Measurements from ENCODE around the gene ARID4B.

The ARID4B gene

DNA sequence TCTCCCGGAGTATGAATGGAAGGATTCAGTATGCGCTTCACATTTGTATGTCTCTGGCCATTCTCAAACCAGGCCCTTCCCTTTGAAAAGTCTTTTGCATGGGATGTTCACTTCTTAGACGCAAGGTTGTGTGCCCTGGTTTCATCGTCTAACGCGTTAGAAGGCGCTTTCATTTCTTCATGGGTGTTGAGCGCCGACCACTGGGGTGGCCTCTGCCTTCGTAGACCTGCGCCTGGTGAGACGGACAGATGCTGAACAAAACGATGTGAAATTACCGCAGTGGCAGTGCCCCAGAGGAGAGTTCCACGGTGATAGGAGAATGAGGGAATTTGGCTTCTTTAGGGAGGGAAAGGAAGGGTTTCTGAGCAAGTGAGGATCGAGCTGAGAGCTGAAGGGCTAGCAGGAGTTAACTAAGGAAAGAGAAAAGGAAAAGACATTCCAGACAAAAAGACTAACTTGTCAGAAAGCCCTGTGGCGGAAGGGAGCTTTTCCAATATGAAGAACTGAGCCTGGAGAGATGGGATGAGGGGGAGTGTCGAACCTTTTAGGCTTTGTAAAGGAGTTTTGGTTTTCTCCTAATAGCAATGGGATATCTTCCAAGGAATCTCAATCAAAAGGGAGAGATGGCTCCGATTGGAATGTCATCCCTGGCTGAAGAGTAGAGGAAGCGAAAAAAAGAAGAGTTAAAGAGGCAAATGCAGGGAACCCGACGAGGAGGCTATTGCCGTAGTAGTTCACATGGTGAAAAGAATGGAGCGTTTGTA, 1.3 kb upstream of the ARID4B start (continued):
- TF ChIP-seq, protein P1, sequence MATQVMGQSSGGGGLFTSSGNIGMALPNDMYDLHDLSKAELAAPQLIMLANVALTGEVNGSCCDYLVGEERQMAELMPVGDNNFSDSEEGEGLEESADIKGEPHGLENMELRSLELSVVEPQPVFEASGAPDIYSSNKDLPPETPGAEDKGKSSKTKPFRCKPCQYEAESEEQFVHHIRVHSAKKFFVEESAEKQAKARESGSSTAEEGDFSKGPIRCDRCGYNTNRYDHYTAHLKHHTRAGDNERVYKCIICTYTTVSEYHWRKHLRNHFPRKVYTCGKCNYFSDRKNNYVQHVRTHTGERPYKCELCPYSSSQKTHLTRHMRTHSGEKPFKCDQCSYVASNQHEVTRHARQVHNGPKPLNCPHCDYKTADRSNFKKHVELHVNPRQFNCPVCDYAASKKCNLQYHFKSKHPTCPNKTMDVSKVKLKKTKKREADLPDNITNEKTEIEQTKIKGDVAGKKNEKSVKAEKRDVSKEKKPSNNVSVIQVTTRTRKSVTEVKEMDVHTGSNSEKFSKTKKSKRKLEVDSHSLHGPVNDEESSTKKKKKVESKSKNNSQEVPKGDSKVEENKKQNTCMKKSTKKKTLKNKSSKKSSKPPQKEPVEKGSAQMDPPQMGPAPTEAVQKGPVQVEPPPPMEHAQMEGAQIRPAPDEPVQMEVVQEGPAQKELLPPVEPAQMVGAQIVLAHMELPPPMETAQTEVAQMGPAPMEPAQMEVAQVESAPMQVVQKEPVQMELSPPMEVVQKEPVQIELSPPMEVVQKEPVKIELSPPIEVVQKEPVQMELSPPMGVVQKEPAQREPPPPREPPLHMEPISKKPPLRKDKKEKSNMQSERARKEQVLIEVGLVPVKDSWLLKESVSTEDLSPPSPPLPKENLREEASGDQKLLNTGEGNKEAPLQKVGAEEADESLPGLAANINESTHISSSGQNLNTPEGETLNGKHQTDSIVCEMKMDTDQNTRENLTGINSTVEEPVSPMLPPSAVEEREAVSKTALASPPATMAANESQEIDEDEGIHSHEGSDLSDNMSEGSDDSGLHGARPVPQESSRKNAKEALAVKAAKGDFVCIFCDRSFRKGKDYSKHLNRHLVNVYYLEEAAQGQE (tag by site-specific recombination; IDR thresholded peaks at IDR 0.05) = no peak
- TF ChIP-seq, protein P2, sequence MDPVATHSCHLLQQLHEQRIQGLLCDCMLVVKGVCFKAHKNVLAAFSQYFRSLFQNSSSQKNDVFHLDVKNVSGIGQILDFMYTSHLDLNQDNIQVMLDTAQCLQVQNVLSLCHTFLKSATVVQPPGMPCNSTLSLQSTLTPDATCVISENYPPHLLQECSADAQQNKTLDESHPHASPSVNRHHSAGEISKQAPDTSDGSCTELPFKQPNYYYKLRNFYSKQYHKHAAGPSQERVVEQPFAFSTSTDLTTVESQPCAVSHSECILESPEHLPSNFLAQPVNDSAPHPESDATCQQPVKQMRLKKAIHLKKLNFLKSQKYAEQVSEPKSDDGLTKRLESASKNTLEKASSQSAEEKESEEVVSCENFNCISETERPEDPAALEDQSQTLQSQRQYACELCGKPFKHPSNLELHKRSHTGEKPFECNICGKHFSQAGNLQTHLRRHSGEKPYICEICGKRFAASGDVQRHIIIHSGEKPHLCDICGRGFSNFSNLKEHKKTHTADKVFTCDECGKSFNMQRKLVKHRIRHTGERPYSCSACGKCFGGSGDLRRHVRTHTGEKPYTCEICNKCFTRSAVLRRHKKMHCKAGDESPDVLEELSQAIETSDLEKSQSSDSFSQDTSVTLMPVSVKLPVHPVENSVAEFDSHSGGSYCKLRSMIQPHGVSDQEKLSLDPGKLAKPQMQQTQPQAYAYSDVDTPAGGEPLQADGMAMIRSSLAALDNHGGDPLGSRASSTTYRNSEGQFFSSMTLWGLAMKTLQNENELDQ (tag by site-specific recombination; IDR thresholded peaks at IDR 0.05; ENCODE audit: low read depth) = no peak
- no peak for TF ChIP-seq ZNF324 (tag by site-specific recombination; IDR thresholded peaks at IDR 0.05)
- no peak for TF ChIP-seq SP2 (tag by site-specific recombination; IDR thresholded peaks at IDR 0.05)
- no peak for TF ChIP-seq REPIN1 (tag by site-specific recombination; IDR thresholded peaks at IDR 0.05; ENCODE audit: low read depth)
- no peak for TF ChIP-seq ZNF692 (tag by site-specific recombination; IDR thresholded peaks at IDR 0.05)
- TF ChIP-seq ZNF747 (tag by site-specific recombination; IDR thresholded peaks at IDR 0.05) = no peak
- no peak; the same call in 1 of the 2 replicates for TF ChIP-seq ZNF366 (tag by site-specific recombination; conservative IDR thresholded peaks at IDR 0.05)
- no peak for TF ChIP-seq PRDM4 (tag by site-specific recombination; IDR thresholded peaks at IDR 0.05)
- no peak for TF ChIP-seq MZF1 (tag by site-specific recombination; IDR thresholded peaks at IDR 0.05; ENCODE audit: borderline replicate concordance)
- no peak for TF ChIP-seq ZNF114 (tag by site-specific recombination; IDR thresholded peaks at IDR 0.05)
- TF ChIP-seq ZNF561 (tag by site-specific recombination; IDR thresholded peaks at IDR 0.05; ENCODE audit: borderline replicate concordance) = 0 out of 2 replicates have a peak, but pooled peaks have one; percentile 26
- no peak for TF ChIP-seq ZNF624 (tag by site-specific recombination; IDR thresholded peaks at IDR 0.05)
- no peak for TF ChIP-seq ZNF830 (tag by site-specific recombination; IDR thresholded peaks at IDR 0.05; ENCODE audit: low read depth)
- TF ChIP-seq, protein P3, sequence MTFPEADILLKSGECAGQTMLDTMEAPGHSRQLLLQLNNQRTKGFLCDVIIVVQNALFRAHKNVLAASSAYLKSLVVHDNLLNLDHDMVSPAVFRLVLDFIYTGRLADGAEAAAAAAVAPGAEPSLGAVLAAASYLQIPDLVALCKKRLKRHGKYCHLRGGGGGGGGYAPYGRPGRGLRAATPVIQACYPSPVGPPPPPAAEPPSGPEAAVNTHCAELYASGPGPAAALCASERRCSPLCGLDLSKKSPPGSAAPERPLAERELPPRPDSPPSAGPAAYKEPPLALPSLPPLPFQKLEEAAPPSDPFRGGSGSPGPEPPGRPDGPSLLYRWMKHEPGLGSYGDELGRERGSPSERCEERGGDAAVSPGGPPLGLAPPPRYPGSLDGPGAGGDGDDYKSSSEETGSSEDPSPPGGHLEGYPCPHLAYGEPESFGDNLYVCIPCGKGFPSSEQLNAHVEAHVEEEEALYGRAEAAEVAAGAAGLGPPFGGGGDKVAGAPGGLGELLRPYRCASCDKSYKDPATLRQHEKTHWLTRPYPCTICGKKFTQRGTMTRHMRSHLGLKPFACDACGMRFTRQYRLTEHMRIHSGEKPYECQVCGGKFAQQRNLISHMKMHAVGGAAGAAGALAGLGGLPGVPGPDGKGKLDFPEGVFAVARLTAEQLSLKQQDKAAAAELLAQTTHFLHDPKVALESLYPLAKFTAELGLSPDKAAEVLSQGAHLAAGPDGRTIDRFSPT (tag by site-specific recombination; IDR thresholded peaks at IDR 0.05) = no peak
- no peak for TF ChIP-seq ZNF529 (tag by site-specific recombination; IDR thresholded peaks at IDR 0.05; ENCODE audit: insufficient replicate concordance)
- TF ChIP-seq ZNF514 (tag by site-specific recombination; IDR thresholded peaks at IDR 0.05) = no peak
- peak; percentile 52 for TF ChIP-seq ZNF394 (tag by site-specific recombination; IDR thresholded peaks at IDR 0.05; ENCODE audit: borderline replicate concordance)
- TF ChIP-seq ZNF777 (tag by site-specific recombination; IDR thresholded peaks at IDR 0.05; ENCODE audit: borderline replicate concordance) = no peak
- no peak for TF ChIP-seq ZNF670 (tag by site-specific recombination; IDR thresholded peaks at IDR 0.05; ENCODE audit: low read depth)
- peak; percentile 7; the same call in 1 of the 2 replicates for TF ChIP-seq TCF7L2 (IDR thresholded peaks at IDR 0.05; ENCODE audit: borderline replicate concordance, low read depth, low read length)
- no peak for TF ChIP-seq ZNF266 (tag by site-specific recombination; IDR thresholded peaks at IDR 0.05; ENCODE audit: low read depth)
- no peak for TF ChIP-seq ZNF274 (IDR thresholded peaks at IDR 0.05; ENCODE audit: low read length)
- TF ChIP-seq ZNF274 (tag by site-specific recombination; IDR thresholded peaks at IDR 0.05; ENCODE audit: borderline replicate concordance) = no peak
